NOMO-1 treated with DMSO at 0.1 percent for 48 hours (cell line): Measurements from ENCODE around the gene WDR27.
"Not testable (repeated sequence)": the region's sequence is repeated elsewhere in the genome, so short reads cannot be mapped to it uniquely, and the experiment has no call there.

ENCODE experiments used
- DNase-seq: peaks from one replicate; lab custom pipeline; 2025; ENCODE audit not compliant: unreplicated experiment; lab: John Stamatoyannopoulos, UW

WDR27 gene

DNA sequence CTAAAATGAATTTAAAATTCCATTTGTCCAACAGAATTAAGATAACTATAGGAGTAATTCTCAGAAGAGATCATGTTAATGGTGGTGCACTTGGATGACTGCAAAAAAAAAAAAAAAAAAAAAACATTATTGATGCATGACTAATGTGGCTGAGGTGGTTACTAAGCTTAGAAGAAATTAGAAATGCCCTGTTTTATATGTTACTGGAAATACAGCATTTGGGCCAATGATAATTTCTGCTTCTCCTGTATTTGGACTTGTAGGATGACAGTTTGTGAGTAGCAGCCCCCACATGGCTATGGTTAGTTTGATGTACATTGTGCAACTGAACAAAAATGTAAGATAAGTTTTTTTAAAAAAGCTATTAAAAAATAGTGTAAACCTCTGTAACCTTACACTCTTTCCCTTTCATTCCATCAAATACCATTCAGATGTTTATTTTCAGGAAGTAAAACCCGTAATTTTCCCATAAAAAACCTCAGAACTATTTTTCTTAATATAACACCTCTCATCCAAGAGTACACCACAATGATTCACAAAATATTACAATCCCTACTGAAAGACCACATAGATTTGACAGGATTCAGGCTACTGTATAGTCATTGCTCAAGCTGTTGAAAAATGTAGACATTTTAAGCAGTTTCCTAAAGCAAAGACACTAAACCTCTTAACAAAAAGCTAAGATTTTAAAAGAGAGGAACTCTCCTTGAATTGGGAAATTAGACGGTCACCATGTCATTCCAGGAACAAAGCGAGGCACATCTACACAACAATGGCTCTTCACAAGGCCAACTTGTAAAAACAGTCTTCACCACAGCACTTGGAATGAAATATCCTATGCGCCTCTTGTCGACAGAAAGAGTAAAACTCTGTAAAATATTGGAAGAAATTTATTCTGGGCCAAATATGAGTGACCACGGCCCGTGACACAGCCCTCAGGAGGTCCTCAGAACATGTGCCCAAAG lies 83.0 kb downstream of the WDR27 start:
- no peak for DNase-seq

GRCh38 chr6:169617562-169617961 lies 84.3 kb downstream of the WDR27 start:
- no peak for DNase-seq

- DNase-seq = not testable (repeated sequence)
These were observed 93.2 kb downstream of the WDR27 start for GRCh38 chr6:169608609-169609008.

GRCh38 chr6:169604076-169604475 lies 97.8 kb downstream of the WDR27 start:
- no peak for DNase-seq

DNA sequence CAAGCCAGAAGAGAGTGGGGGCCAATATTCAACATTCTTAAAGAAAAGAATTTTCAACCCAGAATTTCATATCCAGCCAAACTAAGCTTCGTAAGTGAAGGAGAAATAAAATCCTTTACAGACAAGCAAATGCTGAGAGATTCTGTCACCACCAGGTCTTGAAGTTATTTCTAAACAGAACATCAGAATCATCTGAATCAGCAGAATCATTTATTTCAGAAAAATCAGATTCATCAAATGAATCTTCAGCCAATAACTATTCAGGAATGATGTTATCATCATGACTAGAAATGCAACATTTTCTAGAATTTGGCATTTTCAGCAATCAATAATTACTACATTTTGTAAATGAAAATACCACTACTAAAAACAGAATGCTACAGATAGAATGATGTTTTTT lies 100.7 kb downstream of the WDR27 start:
- DNase-seq = not testable (repeated sequence)

GRCh38 chr6:169592558-169592957 lies 109.3 kb downstream of the WDR27 start:
- DNase-seq = no peak

- DNase-seq = no peak
These were observed 110.2 kb downstream of the WDR27 start for GRCh38 chr6:169591616-169592015.

GRCh38 chr6:169590376-169590939 lies 111.4 kb downstream of the WDR27 start:
- DNase-seq = no peak

DNA sequence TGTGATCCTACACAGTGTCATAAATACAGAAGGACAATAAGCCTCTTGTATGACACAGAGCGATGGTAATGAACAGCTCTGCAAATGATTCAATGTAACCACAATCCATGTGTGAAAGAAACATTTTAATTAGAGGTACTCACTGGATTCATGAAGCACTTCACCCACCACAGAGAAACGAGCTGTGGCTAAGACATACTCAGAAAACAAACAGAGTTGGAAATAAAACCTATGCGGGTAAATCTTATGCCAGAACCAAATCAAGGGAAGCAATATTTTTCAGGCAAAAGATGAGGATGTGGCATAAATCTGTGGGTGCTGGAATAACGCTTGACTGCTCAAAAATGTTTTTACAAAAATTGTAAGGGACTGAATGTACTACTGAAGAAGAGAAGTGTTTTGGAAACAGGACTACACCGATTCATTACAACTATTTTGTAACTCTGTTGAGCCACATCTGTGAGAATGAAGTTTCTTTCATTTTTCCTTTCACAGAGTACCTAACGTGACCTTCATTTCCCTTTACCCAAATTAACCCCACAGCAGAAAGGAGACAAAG lies 112.1 kb downstream of the WDR27 start:
- DNase-seq = no peak

GRCh38 chr6:169589293-169589692 lies 112.5 kb downstream of the WDR27 start:
- DNase-seq = no peak

GRCh38 chr6:169587975-169588374 lies 113.9 kb downstream of the WDR27 start:
- DNase-seq = no peak

- no peak for DNase-seq
These were observed 117.8 kb downstream of the WDR27 start for GRCh38 chr6:169583886-169584541.

- DNase-seq = no peak
These were observed 122.3 kb downstream of the WDR27 start for GRCh38 chr6:169579407-169580111.

DNA sequence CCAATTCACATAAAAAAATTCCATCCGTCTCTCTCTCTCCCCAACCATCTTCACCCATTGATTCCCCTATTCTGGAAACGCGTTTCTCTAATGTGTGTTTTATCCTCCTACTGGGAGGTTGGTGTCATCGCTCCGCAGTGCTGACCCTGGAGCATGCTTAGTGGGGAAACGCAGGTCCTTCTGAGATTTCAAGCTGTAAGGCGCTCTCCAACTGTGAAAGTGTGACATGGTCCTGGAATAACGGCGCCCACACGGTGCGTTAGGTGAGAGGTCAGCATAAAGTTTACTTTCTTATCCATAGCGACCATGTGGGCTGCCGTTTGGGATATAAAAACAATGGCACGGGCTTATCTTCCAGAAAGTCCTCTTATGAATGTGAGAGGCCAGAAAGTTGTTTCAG lies 123.9 kb downstream of the WDR27 start:
- DNase-seq = no peak

- DNase-seq = no peak
These were observed 124.6 kb downstream of the WDR27 start for GRCh38 chr6:169577236-169577635.

- DNase-seq = no peak
These were observed 126.0 kb downstream of the WDR27 start for GRCh38 chr6:169575821-169576220.

DNA sequence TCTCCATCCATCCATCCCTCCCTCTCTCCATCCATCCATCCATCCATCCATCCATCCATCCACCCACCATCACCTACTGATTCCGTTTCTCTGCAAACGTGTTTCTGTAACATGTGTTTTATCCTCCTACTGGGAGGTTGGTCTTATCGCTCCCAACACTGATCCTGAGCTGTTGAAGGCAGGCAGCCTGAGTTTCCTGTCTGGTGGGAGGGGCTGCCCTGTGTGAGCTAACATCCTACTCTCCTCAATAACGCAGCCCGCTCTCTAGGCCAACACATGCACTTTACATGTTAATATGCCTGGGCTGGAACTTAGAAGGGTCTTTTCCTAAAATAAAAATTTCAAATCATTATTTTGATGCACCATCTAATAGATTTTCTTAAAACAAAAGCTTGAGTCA lies 126.5 kb downstream of the WDR27 start:
- no peak for DNase-seq

GRCh38 chr6:169574420-169574819 lies 127.4 kb downstream of the WDR27 start:
- DNase-seq = no peak

DNA sequence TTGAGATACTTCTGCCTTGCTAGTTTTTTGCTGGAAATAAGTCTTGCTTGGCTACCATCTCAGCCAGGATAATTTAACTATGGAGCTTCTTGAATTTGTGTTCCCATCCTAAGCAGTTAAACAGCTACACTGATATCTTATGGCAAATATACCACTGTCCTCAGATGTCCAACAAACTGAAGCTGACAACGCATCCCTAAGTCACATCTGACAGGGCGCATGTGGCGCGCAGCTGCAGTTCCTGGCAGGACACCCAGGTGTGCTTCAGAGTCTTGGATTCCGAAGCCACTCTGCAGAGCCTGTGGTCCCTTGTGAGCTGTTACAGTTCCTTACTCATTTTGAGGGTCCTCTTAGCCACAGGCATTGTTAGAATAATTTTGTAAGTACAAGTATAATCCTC lies 127.9 kb downstream of the WDR27 start:
- no peak for DNase-seq

DNA sequence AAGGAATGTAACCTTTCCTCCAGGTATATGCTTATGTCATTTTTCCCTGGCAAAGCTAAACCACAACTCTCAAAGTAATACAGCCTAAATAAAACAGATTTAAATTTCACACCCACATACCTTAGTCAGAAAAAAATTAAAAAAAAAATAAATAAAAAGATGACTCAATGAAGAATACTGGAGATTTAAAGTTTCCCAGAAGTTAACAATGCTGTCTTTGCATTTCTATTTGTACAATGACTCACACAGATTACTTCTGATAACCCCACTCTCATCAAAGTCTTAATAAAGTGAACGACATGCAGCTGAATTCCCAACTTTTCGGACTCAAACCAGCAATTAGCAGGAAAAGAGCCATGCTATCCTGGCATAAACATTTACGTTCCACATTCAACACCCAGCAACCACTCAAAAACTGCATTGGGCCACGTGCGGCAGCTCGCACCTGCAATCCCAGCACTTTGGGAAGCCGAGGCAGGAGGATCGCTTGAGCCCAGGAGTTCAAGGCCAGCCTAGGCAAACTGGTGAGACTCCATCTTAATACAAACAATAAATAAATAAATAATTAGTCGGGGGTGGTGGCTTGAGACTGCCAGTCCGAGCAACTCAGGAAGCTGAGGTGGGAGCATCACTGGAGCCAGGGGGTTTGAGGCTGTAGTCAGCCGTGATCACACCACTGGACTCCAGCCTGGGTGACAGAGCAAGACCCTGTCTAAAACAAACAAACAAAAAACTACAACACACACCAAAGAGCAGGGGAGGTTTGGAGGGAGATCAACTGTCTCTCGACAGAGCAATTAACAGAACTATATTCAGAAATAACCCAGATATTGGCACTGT lies 130.5 kb downstream of the WDR27 start:
- DNase-seq = no peak
